Astrocyte (in vitro differentiated cells and primary cell): ENCODE data around the gene TNIK. TPM values are rescaled to one million over a fixed set of nuclear protein-coding genes. Genes with fewer than 3 reads are reported as not detected.

Experiments used
- DNase-seq: peaks from one replicate; pipeline ENCODE4 v3.0.0-alpha.2; 2010; ENCODE audit warnings: low read depth
- FAIRE-seq: peaks from 2 replicates; lab custom pipeline; 2011; peaks lifted over from hg19 to GRCh38; lab: Jason Lieb, UNC
- H2AFZ ChIP-seq: 2 replicates; pipeline ENCODE4 v1.6.0; 2012; ENCODE audit warnings: low read depth, low read length, inconsistent platforms
- H3K27ac ChIP-seq: 2 replicates; pipeline ENCODE4 v1.5.1; 2011; ENCODE audit warnings: low read depth, low read length, inconsistent platforms
- H3K27me3 ChIP-seq: 2 replicates; pipeline ENCODE4 v1.6.0; 2011; ENCODE audit warnings: low read length, inconsistent platforms; ENCODE audit not compliant: insufficient read depth
- H3K36me3 ChIP-seq: 2 replicates; pipeline ENCODE4 v1.5.1; 2011; ENCODE audit warnings: low read length, inconsistent platforms; ENCODE audit not compliant: insufficient read depth
- H3K4me1 ChIP-seq: 2 replicates; pipeline ENCODE4 v1.5.1; 2011; ENCODE audit warnings: low read length, inconsistent platforms; ENCODE audit not compliant: insufficient read depth
- H3K4me2 ChIP-seq: 2 replicates; pipeline ENCODE4 v1.6.0; 2012; ENCODE audit warnings: low read length, inconsistent platforms
- H3K4me3 ChIP-seq: 2 replicates; pipeline ENCODE4 v1.5.1; 2011; ENCODE audit warnings: low read depth, mild to moderate bottlenecking, low read length, inconsistent platforms; ENCODE audit not compliant: insufficient read depth
- H3K79me2 ChIP-seq: 2 replicates; pipeline ENCODE4 v1.6.0; 2012; ENCODE audit warnings: mild to moderate bottlenecking, low read length, inconsistent platforms; ENCODE audit not compliant: insufficient read depth
- H3K9ac ChIP-seq: 2 replicates; pipeline ENCODE4 v1.6.0; 2012; ENCODE audit warnings: mild to moderate bottlenecking, low read length, inconsistent platforms
- H3K9me3 ChIP-seq: 2 replicates; pipeline ENCODE4 v1.5.1; 2012; ENCODE audit warnings: low read depth, mild to moderate bottlenecking, low read length, inconsistent platforms; ENCODE audit not compliant: insufficient read depth
- H4K20me1 ChIP-seq: 2 replicates; pipeline ENCODE4 v1.6.0; 2012; ENCODE audit warnings: low read length, inconsistent platforms; ENCODE audit not compliant: insufficient read depth
- H3K27ac Mint-ChIP-seq: one replicate; pipeline ENCODE4 v1.8.0; 2021; ENCODE audit warnings: mild to moderate bottlenecking, mixed read lengths; ENCODE audit not compliant: unreplicated experiment
- H3K27me3 Mint-ChIP-seq: one replicate; pipeline ENCODE4 v1.8.0; 2021; ENCODE audit warnings: low read depth, mixed read lengths; ENCODE audit not compliant: unreplicated experiment
- H3K36me3 Mint-ChIP-seq: one replicate; pipeline ENCODE4 v1.8.0; 2021; ENCODE audit warnings: low read depth, mixed read lengths; ENCODE audit not compliant: unreplicated experiment
- H3K4me1 Mint-ChIP-seq: one replicate; pipeline ENCODE4 v1.8.0; 2021; ENCODE audit warnings: low read depth, mixed read lengths; ENCODE audit not compliant: unreplicated experiment
- H3K4me3 Mint-ChIP-seq: one replicate; pipeline ENCODE4 v1.8.0; 2021; ENCODE audit warnings: mild to moderate bottlenecking, moderate library complexity, mixed read lengths; ENCODE audit not compliant: unreplicated experiment
- H3K9me3 Mint-ChIP-seq: one replicate; pipeline ENCODE4 v1.8.0; 2021; ENCODE audit warnings: mild to moderate bottlenecking, mixed read lengths; ENCODE audit not compliant: unreplicated experiment
- CTCF ChIP-seq: IDR thresholded peaks from 2 replicates; pipeline ENCODE4 v1.5.1; 2011; ENCODE audit warnings: low read depth, mild to moderate bottlenecking, inconsistent platforms, low read length, moderate library complexity; ENCODE audit not compliant: insufficient read depth
- EZH2 ChIP-seq: IDR thresholded peaks from 2 replicates; pipeline ENCODE4 v1.6.1; 2012; ENCODE audit warnings: mild to moderate bottlenecking, low read length, inconsistent platforms; ENCODE audit not compliant: insufficient read depth
- total RNA-seq: library from RNA; stranded (reverse); gene quantifications from 2 replicates; pipeline ENCODE4 v1.2.1, GENCODE V29; 2021

The TNIK gene
- total RNA-seq, 1 donor from 2014 or later: 70.0 TPM

GRCh38 chr3:171469376-171469775 is 9.2 kb upstream of the TNIK start:
- Histone ChIP-seq H3K9me3 (no peaks in the 10 kb centered on the region), H3K27ac (no peak overlapping the region), H3K4me2 (no peak overlapping the region), H3K36me3 (no peaks in the 10 kb centered on the region), H3K4me3 (no peak overlapping the region), H3K79me2 (no peaks in the 10 kb centered on the region), H3K27me3 (no peaks in the 10 kb centered on the region), H4K20me1 (no peaks in the 10 kb centered on the region), H3K9ac (no peak overlapping the region), H2AFZ (no peak overlapping the region), H3K4me1 (no peaks in the 10 kb centered on the region)
- Mint-ChIP-seq H3K27ac (no peak overlapping the region), H3K36me3 (peaks cover 8% of the 10 kb centered on the region), H3K4me1 (peaks cover 2% of the 10 kb centered on the region), H3K4me3 (no peak overlapping the region), H3K27me3 (no peaks in the 10 kb centered on the region), H3K9me3 (peaks cover 6% of the 10 kb centered on the region)
- FAIRE-seq (no peak), DNase-seq (no peak)
- TF ChIP-seq CTCF (no peak), EZH2 (no peak)

- no peaks in the 10 kb centered on the region for H3K9me3 ChIP-seq
- no peaks in the 10 kb centered on the region for H3K79me2 ChIP-seq
- no peak for DNase-seq
- H3K4me1 ChIP-seq: no peaks in the 10 kb centered on the region
- no peaks in the 10 kb centered on the region for H3K36me3 ChIP-seq
- no peak overlapping the region for H2AFZ ChIP-seq
- no peak overlapping the region for H3K27ac ChIP-seq
- no peak overlapping the region for H3K9ac ChIP-seq
- no peak for FAIRE-seq
- Mint-ChIP-seq H3K4me3 (no peak overlapping the region), H3K27me3 (no peaks in the 10 kb centered on the region), H3K9me3 (peaks cover 6% of the 10 kb centered on the region), H3K27ac (no peak overlapping the region), H3K36me3 (peaks cover 8% of the 10 kb centered on the region), H3K4me1 (peaks cover 2% of the 10 kb centered on the region)
- no peaks in the 10 kb centered on the region for H3K27me3 ChIP-seq
- H4K20me1 ChIP-seq: no peaks in the 10 kb centered on the region
- H3K4me3 ChIP-seq: no peak overlapping the region
- no peak overlapping the region for H3K4me2 ChIP-seq
- TF ChIP-seq EZH2 (no peak), CTCF (no peak)
Measured at GRCh38 chr3:171468296-171468906, 8.2 kb upstream of the TNIK start.

- H3K4me3 Mint-ChIP-seq: no peak overlapping the region
- Histone ChIP-seq H4K20me1 (no peaks in the 10 kb centered on the region), H3K4me3 (no peak overlapping the region), H3K79me2 (no peaks in the 10 kb centered on the region), H3K27ac (no peak overlapping the region), H3K36me3 (no peaks in the 10 kb centered on the region), H3K27me3 (no peaks in the 10 kb centered on the region), H3K4me1 (no peaks in the 10 kb centered on the region), H2AFZ (no peak overlapping the region), H3K9me3 (no peaks in the 10 kb centered on the region), H3K4me2 (no peak overlapping the region), H3K9ac (no peak overlapping the region)
- no peak for FAIRE-seq
- peaks cover 7% of the 10 kb centered on the region for H3K4me1 Mint-ChIP-seq
- TF ChIP-seq CTCF (no peak), EZH2 (no peak)
- no peaks in the 10 kb centered on the region for H3K27me3 Mint-ChIP-seq
- H3K36me3 Mint-ChIP-seq: peaks cover 8% of the 10 kb centered on the region
- H3K27ac Mint-ChIP-seq: no peak overlapping the region
- peaks cover 6% of the 10 kb centered on the region for H3K9me3 Mint-ChIP-seq
- no peak for DNase-seq
Measured at GRCh38 chr3:171465763-171466162, 5.6 kb upstream of the TNIK start.
